ENCODE measurements around the gene DAB1. TPM values are rescaled to one million over a fixed set of nuclear protein-coding genes. Genes with fewer than 3 reads are reported as not detected.
A peak's percentile ranks its signal among the peaks of the same experiment; 100 is the strongest.

The DAB1 gene
- total and polyA plus RNA-seq, 5 donors from 2014 or later, result 0.87 to 5.1 (median 4.0) TPM

DNA sequence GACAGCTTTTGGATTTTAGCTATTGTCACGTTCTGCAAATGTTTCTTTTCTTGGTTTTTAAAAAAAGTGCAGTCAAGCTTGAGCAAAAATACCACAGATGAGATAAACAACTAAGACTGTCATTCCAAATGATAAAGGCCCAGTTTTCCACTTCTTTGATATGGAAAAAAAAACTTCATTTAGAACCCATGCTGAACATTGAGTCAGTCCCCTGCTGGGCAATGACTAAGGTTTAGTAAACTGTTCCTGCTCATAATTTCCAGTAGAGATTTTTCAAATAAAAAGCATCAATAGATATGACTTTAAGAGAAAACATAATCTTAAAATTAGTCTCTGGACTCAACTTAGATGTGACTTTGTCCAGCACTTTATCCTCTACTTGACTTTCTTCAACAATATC, 290.2 kb downstream of the DAB1 start:
- no peaks in the 10 kb centered on the region for H3K4me1 ChIP-seq (ENCODE audit: control insufficient read depth, insufficient read depth, low read length, poor library complexity, severe bottlenecking)
- H3K36me3 Mint-ChIP-seq, result no peaks in the 10 kb centered on the region
- no peak for DNase-seq
- peaks cover 0 to 6% (median 0%) of the 10 kb centered on the region in 7 donors for H3K9me3 Mint-ChIP-seq
- no peak overlapping the region for H3K4me3 Mint-ChIP-seq
- no peak for ATAC-seq (ENCODE audit: low read depth in 2 of 2)
- H3K27ac Mint-ChIP-seq, result no peak overlapping the region
- H3K9me3 ChIP-seq (ENCODE audit: control insufficient read depth in 2 of 2, low read length in 2 of 2), result no peaks in the 10 kb centered on the region
- no peaks in the 10 kb centered on the region for H3K27me3 Mint-ChIP-seq
- H3K4me3 ChIP-seq (ENCODE audit: low read depth, low read length), result no peak overlapping the region
- H3K36me3 ChIP-seq (ENCODE audit: control insufficient read depth, insufficient read depth, low read length), result no peaks in the 10 kb centered on the region
- no peak overlapping the region for H3K27ac ChIP-seq (ENCODE audit: insufficient read depth, low read length, poor library complexity, severe bottlenecking)
- no peaks in the 10 kb centered on the region for H3K4me1 Mint-ChIP-seq
- no peaks in the 10 kb centered on the region for H3K27me3 ChIP-seq (ENCODE audit: control insufficient read depth, insufficient read depth, low read length)

DNA sequence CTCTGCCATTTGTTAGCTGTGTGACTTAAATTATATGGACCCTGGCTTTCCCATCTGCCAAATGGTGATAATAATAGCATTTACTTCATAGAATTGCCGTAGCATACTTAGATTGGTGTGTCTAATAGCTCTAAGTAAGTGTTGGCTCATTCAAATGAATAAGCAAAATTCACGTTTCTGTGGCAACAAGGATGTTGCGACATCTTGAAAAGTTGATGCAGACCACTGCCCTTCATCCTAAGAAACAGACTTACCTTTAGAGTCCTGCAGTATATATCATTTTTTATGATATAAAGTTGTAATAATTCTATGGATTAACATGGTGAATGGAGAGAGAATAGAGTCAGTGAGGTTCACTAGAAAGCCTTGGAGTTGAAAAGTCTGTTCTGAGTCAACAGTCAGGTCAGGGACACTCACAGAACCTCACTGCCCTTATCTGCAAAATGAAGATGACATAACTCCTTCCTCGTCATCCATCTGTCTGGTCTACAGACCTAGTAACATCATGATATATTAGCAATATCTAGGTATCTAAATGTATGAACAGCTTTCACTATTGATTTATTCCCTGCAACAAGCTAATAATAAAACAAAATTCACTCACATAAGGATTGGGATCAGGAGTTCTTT, 290.8 kb downstream of the DAB1 start:
- Mint-ChIP-seq H3K4me3 (no peak overlapping the region), H3K9me3 (peaks cover 0 to 6% (median 0%) of the 10 kb centered on the region in 7 donors), H3K27ac (no peak overlapping the region), H3K36me3 (no peaks in the 10 kb centered on the region), H3K4me1 (no peaks in the 10 kb centered on the region), H3K27me3 (no peaks in the 10 kb centered on the region)
- Histone ChIP-seq H3K4me3 (ENCODE audit: low read depth, low read length) (no peak overlapping the region), H3K36me3 (ENCODE audit: control insufficient read depth, insufficient read depth, low read length) (no peaks in the 10 kb centered on the region), H3K4me1 (ENCODE audit: control insufficient read depth, insufficient read depth, low read length, poor library complexity, severe bottlenecking) (no peaks in the 10 kb centered on the region), H3K27ac (ENCODE audit: insufficient read depth, low read length, poor library complexity, severe bottlenecking) (no peak overlapping the region), H3K9me3 (ENCODE audit: control insufficient read depth in 2 of 2, low read length in 2 of 2) (no peaks in the 10 kb centered on the region), H3K27me3 (ENCODE audit: control insufficient read depth, insufficient read depth, low read length) (no peaks in the 10 kb centered on the region)
- no peak for ATAC-seq (ENCODE audit: low read depth in 2 of 2)
- no peak for DNase-seq

DNA sequence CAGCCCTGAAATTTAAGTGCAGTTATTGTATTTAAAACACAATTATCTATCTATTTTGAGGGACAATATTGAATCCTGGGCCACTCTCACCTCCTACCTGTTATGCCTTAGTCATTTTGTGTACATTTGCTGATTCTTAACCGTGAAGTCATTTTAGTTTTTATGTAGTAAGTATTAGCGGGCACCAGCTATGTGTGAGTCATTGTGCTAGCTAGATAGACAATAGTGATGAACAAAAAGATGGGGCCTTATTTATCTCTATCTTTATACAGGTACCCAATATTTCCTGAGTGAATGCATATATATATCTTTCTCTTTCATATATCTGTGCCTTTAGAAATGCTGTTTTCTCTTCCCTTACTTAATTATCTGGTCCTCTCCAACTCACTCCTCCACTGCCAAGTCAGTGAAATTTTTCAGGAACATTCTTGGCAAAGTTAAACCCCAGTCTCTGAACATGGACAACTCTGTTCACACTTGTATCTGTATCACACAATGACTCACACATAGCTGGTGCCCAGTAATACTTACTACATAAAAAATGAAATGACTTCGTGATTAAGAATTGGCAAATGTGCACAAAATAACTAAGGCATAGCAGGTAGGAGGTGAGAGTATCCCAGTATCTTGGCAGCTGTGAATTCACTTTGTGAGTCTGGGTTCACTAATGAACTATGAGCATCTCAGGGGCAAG, 292.0 kb downstream of the DAB1 start:
- Histone ChIP-seq H3K27me3 (ENCODE audit: control insufficient read depth, insufficient read depth, low read length) (no peaks in the 10 kb centered on the region), H3K4me3 (ENCODE audit: low read depth, low read length) (no peak overlapping the region), H3K9me3 (ENCODE audit: control insufficient read depth in 2 of 2, low read length in 2 of 2) (no peaks in the 10 kb centered on the region), H3K4me1 (ENCODE audit: control insufficient read depth, insufficient read depth, low read length, poor library complexity, severe bottlenecking) (no peaks in the 10 kb centered on the region), H3K27ac (ENCODE audit: insufficient read depth, low read length, poor library complexity, severe bottlenecking) (no peak overlapping the region), H3K36me3 (ENCODE audit: control insufficient read depth, insufficient read depth, low read length) (no peaks in the 10 kb centered on the region)
- Mint-ChIP-seq H3K4me1 (no peaks in the 10 kb centered on the region), H3K27me3 (no peaks in the 10 kb centered on the region), H3K27ac (no peak overlapping the region), H3K9me3 (peaks cover 0 to 4% (median 0%) of the 10 kb centered on the region in 7 donors), H3K4me3 (no peak overlapping the region), H3K36me3 (no peaks in the 10 kb centered on the region)
- DNase-seq (no peak), ATAC-seq (ENCODE audit: low read depth in 2 of 2) (no peak)

DNA sequence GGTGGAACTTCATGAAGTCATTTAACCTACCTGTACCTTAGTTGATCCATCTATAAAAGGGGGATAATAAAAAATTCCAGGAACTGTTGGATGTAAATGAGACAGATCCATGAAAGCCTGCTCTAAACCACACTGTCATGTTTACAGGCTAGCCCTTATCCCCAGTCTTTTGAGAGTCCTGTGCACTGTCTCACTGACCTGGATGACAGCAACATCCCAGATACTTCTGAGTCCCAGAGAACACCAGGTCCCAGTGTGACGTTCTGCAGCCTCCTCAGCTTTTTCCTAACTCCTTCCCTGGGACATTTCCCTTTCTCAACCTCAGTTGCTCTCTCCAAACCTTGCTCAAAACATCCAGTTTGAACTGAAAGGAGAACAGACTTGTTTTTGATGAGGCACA, 292.6 kb downstream of the DAB1 start:
- Histone ChIP-seq H3K27ac (ENCODE audit: insufficient read depth, low read length, poor library complexity, severe bottlenecking) (no peak overlapping the region), H3K27me3 (ENCODE audit: control insufficient read depth, insufficient read depth, low read length) (no peaks in the 10 kb centered on the region), H3K9me3 (ENCODE audit: control insufficient read depth in 2 of 2, low read length in 2 of 2) (no peaks in the 10 kb centered on the region), H3K4me1 (ENCODE audit: control insufficient read depth, insufficient read depth, low read length, poor library complexity, severe bottlenecking) (no peaks in the 10 kb centered on the region), H3K4me3 (ENCODE audit: low read depth, low read length) (no peak overlapping the region), H3K36me3 (ENCODE audit: control insufficient read depth, insufficient read depth, low read length) (no peaks in the 10 kb centered on the region)
- no peaks in the 10 kb centered on the region for H3K27me3 Mint-ChIP-seq
- no peak for DNase-seq
- peaks cover 0 to 6% (median 0%) of the 10 kb centered on the region in 7 donors for H3K9me3 Mint-ChIP-seq
- H3K36me3 Mint-ChIP-seq, result no peaks in the 10 kb centered on the region
- H3K27ac Mint-ChIP-seq, result no peak overlapping the region
- H3K4me1 Mint-ChIP-seq, result no peaks in the 10 kb centered on the region
- no peak for ATAC-seq (ENCODE audit: low read depth in 2 of 2)
- no peak overlapping the region for H3K4me3 Mint-ChIP-seq

DNA sequence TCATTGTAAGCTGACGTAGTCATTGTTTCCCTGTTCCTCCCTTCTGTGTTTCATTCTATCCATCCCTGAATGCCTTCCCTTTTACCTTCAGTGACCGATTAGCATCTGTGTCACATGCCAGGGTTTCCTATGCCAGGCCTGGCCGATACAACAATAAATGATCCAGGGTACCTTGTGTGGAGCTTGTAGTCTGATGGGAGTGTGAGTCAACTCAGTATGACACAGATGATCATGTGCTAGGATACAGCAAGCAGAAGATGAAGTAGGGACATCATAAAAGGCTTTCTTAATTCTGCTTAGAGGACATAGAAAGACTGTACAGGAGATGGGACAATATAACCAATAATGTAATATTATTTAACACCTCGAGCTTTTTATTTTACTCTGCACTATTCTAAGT, 294.0 kb downstream of the DAB1 start:
- no peak overlapping the region for H3K27ac ChIP-seq (ENCODE audit: insufficient read depth, low read length, poor library complexity, severe bottlenecking)
- Mint-ChIP-seq H3K4me1 (no peaks in the 10 kb centered on the region), H3K9me3 (peaks cover 0 to 4% (median 0%) of the 10 kb centered on the region in 7 donors), H3K27me3 (no peaks in the 10 kb centered on the region), H3K27ac (no peak overlapping the region), H3K36me3 (no peaks in the 10 kb centered on the region), H3K4me3 (no peak overlapping the region)
- no peaks in the 10 kb centered on the region for H3K27me3 ChIP-seq (ENCODE audit: control insufficient read depth, insufficient read depth, low read length)
- no peaks in the 10 kb centered on the region for H3K9me3 ChIP-seq (ENCODE audit: control insufficient read depth in 2 of 2, low read length in 2 of 2)
- no peaks in the 10 kb centered on the region for H3K36me3 ChIP-seq (ENCODE audit: control insufficient read depth, insufficient read depth, low read length)
- H3K4me3 ChIP-seq (ENCODE audit: low read depth, low read length), result no peak overlapping the region
- DNase-seq (no peak), ATAC-seq (ENCODE audit: low read depth in 2 of 2) (no peak)
- no peaks in the 10 kb centered on the region for H3K4me1 ChIP-seq (ENCODE audit: control insufficient read depth, insufficient read depth, low read length, poor library complexity, severe bottlenecking)

DNA sequence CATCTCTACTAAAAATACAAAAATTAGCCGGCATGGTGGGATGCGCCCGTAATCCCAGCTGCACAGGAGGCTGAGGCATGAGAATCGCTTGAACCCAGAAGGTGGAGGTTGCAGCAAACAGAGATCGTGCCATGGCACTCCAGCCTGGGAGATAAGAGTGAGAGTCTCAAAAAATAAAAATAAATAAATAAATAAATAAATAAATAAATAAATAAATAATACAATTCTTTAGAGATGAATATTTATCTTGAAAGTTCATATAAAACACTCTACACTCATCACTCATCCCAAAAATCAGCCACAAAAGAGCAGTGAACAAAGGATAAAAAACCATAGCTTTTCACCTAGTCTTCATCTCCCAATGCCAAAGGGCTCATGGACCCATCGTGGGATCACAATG, 295.9 kb downstream of the DAB1 start:
- Histone ChIP-seq H3K9me3 (ENCODE audit: control insufficient read depth in 2 of 2, low read length in 2 of 2) (no peaks in the 10 kb centered on the region), H3K4me1 (ENCODE audit: control insufficient read depth, insufficient read depth, low read length, poor library complexity, severe bottlenecking) (no peaks in the 10 kb centered on the region), H3K27me3 (ENCODE audit: control insufficient read depth, insufficient read depth, low read length) (no peaks in the 10 kb centered on the region), H3K27ac (ENCODE audit: insufficient read depth, low read length, poor library complexity, severe bottlenecking) (no peak overlapping the region), H3K36me3 (ENCODE audit: control insufficient read depth, insufficient read depth, low read length) (no peaks in the 10 kb centered on the region), H3K4me3 (ENCODE audit: low read depth, low read length) (no peak overlapping the region)
- no peak for DNase-seq
- Mint-ChIP-seq H3K9me3 (peaks cover 0 to 4% (median 0%) of the 10 kb centered on the region in 7 donors), H3K36me3 (no peaks in the 10 kb centered on the region), H3K27me3 (no peaks in the 10 kb centered on the region), H3K27ac (no peak overlapping the region), H3K4me3 (no peak overlapping the region), H3K4me1 (no peaks in the 10 kb centered on the region)
- ATAC-seq (ENCODE audit: low read depth in 2 of 2), result no peak

DNA sequence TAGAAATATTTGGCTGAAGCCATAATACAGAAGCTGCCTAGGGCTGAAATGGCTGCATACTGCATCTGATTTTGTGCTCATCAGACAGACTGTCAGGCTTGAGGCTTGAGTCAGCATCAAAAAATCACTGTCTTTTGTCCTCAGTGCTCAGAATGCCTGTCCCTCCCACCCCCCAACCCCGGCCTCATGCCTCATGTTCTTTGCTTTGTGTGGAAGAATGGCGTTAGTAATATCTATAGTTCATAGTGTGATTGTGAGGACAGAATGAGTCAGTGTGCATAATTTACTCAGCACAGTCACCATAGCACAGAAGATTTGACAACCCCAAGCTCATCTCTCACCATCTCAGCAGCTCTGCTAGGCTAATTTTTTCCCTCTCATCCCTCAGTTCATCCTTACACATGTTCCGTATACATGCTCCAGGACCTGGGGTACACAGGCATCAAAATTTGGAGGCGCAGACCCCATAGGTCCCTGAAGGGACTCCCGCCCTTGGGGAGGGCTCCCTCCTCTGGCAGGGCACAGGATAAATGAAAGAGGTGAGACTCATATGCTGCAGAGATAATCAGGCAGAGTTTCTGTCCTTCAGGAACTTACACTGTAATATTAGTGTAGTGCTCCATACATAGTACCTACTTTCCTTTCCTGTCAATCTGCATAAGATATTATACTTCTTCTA, 299.0 kb downstream of the DAB1 start:
- Mint-ChIP-seq H3K36me3 (no peaks in the 10 kb centered on the region), H3K4me3 (no peak overlapping the region), H3K9me3 (peaks cover 0 to 4% (median 0%) of the 10 kb centered on the region in 7 donors), H3K27ac (no peak overlapping the region), H3K4me1 (no peaks in the 10 kb centered on the region), H3K27me3 (no peaks in the 10 kb centered on the region)
- no peaks in the 10 kb centered on the region for H3K36me3 ChIP-seq (ENCODE audit: control insufficient read depth, insufficient read depth, low read length)
- DNase-seq, result peak in 1 of 3 donors; percentile 7
- no peaks in the 10 kb centered on the region for H3K9me3 ChIP-seq (ENCODE audit: control insufficient read depth in 2 of 2, low read length in 2 of 2)
- H3K27ac ChIP-seq (ENCODE audit: insufficient read depth, low read length, poor library complexity, severe bottlenecking), result no peak overlapping the region
- no peaks in the 10 kb centered on the region for H3K27me3 ChIP-seq (ENCODE audit: control insufficient read depth, insufficient read depth, low read length)
- no peak overlapping the region for H3K4me3 ChIP-seq (ENCODE audit: low read depth, low read length)
- no peaks in the 10 kb centered on the region for H3K4me1 ChIP-seq (ENCODE audit: control insufficient read depth, insufficient read depth, low read length, poor library complexity, severe bottlenecking)
- ATAC-seq (ENCODE audit: low read depth in 2 of 2), result no peak

All from CD4-positive, CD25-positive, alpha-beta regulatory T cell (primary cell).